Vagina (tissue), 2 donors: Measurements from ENCODE around the gene FIBCD1.

Experiments
- POLR2A ChIP-seq, 2 donors: fragments of 450-650 bp; IDR thresholded peaks; one replicate each; pipeline ENCODE4 v1.6.1; 2017; ENCODE audit warnings: antibody characterized with exemption in 2 of 2, mild to moderate bottlenecking in 2 of 2, moderate library complexity in 2 of 2
- TF ChIP-seq, protein P1 (sequence below), 3 experiments: fragments of 450-650 bp in 2 of 3; fragments of 200-600 bp in 1 of 3; sonication (generic) in 1 of 3; IDR thresholded peaks; one replicate each; pipeline ENCODE4 v1.5.1; 2017 to 2019; ENCODE audit warnings: antibody characterized with exemption in 3 of 3, mild to moderate bottlenecking in 2 of 3, moderate library complexity in 2 of 3

DNA sequence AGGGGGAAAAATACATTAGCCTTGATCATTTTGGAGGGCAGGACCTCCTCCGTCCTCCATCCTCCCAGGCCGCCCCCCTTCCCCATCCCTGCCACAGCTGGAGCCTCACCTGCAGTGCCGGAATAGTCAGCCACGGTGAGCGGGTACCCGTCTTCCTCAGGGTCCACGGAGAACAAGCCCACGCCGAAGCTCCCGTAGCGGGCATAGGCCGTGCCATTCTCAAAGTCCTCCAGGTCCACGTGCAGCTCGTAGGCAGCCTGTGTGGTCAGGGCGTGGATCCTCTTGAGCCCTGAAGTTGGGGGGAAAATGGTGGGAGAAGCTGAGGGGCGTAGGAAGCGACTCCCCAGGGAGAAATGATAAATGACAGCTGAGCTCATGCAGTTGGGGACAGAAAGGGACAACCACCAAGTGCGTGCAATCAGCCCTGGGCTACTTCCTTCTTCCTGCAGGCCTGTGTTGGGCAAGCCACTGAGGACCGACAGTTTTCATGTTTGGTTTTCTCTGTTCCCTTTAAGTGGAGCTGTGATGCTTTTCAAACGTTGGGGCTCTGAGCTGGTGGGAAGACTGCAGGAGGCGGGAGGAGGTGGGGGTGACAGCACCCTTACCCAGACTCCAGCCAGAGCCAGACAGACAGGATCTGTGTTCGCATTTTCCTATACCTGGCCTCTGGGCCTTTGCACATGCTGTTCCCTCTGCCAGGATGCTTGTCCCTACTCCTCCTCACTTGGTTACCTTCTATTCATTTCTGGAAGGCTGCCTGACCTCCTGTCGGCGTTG is 33.7 kb downstream of the FIBCD1 start:
- TF ChIP-seq, protein P1, sequence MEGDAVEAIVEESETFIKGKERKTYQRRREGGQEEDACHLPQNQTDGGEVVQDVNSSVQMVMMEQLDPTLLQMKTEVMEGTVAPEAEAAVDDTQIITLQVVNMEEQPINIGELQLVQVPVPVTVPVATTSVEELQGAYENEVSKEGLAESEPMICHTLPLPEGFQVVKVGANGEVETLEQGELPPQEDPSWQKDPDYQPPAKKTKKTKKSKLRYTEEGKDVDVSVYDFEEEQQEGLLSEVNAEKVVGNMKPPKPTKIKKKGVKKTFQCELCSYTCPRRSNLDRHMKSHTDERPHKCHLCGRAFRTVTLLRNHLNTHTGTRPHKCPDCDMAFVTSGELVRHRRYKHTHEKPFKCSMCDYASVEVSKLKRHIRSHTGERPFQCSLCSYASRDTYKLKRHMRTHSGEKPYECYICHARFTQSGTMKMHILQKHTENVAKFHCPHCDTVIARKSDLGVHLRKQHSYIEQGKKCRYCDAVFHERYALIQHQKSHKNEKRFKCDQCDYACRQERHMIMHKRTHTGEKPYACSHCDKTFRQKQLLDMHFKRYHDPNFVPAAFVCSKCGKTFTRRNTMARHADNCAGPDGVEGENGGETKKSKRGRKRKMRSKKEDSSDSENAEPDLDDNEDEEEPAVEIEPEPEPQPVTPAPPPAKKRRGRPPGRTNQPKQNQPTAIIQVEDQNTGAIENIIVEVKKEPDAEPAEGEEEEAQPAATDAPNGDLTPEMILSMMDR (IDR thresholded peaks at IDR 0.05): no peak
- TF ChIP-seq POLR2A (IDR thresholded peaks at IDR 0.05): no peak
